Measurements from ENCODE around the gene AGBL1. TPM values are rescaled to one million over a fixed set of nuclear protein-coding genes. Genes with fewer than 3 reads are reported as not detected.

The AGBL1 gene
- total and polyA plus RNA-seq, 11 donors = under 0.01 to 0.08 (median 0.02) TPM; not detected in 8

- Histone ChIP-seq H3K27ac (no peak overlapping the region), H3K9me3 (no peaks in the 10 kb centered on the region), H3K36me3 (no peaks in the 10 kb centered on the region), H3K4me3 (no peak overlapping the region), H3K27me3 (peaks cover 0 to 6% (median 0%) of the 10 kb centered on the region in 9 donors), H3K4me1 (no peaks in the 10 kb centered on the region)
- intact Hi-C loops (cut with DNase I) = no loop called here
- DNase-seq (no peak), ATAC-seq (no peak)
- 64 to 69% (median 67%) methylated on average over 2 of the region's 2 CpGs for WGBS, 4 donors
- TF ChIP-seq POLR2A (IDR thresholded peaks at IDR 0.05) (no peak), CTCF (IDR thresholded peaks at IDR 0.05) (no peak)
Measured at GRCh38 chr15:86273309-86273708, 193.6 kb downstream of the AGBL1 start.

GRCh38 chr15:86275361-86275760 lies 195.7 kb downstream of the AGBL1 start:
- TF ChIP-seq POLR2A (IDR thresholded peaks at IDR 0.05) (no peak), CTCF (IDR thresholded peaks at IDR 0.05) (no peak)
- ATAC-seq = no peak
- H3K27me3 ChIP-seq = peaks cover 0 to 6% (median 0%) of the 10 kb centered on the region in 9 donors
- intact Hi-C loops (cut with DNase I) = no loop called here
- DNase-seq = no peak
- H3K4me3 ChIP-seq = no peak overlapping the region
- H3K36me3 ChIP-seq = no peaks in the 10 kb centered on the region
- H3K27ac ChIP-seq = no peak overlapping the region
- 85 to 94% (median 94%) methylated on average over 1 of the region's 1 CpG for WGBS, 4 donors
- H3K4me1 ChIP-seq = no peaks in the 10 kb centered on the region
- no peaks in the 10 kb centered on the region for H3K9me3 ChIP-seq

GRCh38 chr15:86278586-86278985 lies 198.9 kb downstream of the AGBL1 start:
- Histone ChIP-seq H3K9me3 (no peaks in the 10 kb centered on the region), H3K4me3 (no peak overlapping the region), H3K36me3 (no peaks in the 10 kb centered on the region), H3K27ac (no peak overlapping the region), H3K4me1 (no peaks in the 10 kb centered on the region), H3K27me3 (peaks cover 0 to 6% (median 0%) of the 10 kb centered on the region in 9 donors)
- DNase-seq (no peak), ATAC-seq (no peak)
- 68 to 78% (median 76%) methylated on average over 5 of the region's 5 CpGs for WGBS, 4 donors
- TF ChIP-seq CTCF (IDR thresholded peaks at IDR 0.05) (no peak), POLR2A (IDR thresholded peaks at IDR 0.05) (no peak)
- intact Hi-C loops (cut with DNase I) = no loop called here

DNA sequence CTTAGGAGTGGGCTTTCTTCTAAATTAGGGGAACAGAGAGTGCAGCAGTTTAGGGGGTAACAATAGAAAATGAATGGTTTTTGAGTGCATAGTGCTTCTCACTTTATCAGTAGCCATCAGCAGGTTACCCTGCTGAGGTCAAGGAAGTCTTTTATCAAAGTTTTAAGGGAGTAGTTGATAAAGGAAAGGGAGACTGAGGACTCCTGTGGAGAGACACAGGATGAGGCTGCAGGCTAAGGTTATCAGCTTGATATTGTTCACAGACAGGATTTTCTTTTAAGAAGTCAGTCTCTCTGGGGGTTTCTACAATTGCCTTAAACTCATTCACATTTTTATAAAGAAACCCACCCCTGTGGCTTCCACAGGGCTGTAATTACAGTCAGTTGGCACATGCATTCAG lies 205.0 kb downstream of the AGBL1 start:
- Histone ChIP-seq H3K27ac (no peak overlapping the region), H3K4me3 (no peak overlapping the region), H3K36me3 (no peaks in the 10 kb centered on the region), H3K4me1 (no peaks in the 10 kb centered on the region), H3K9me3 (peaks cover 0 to 5% (median 0%) of the 10 kb centered on the region in 12 donors), H3K27me3 (no peaks in the 10 kb centered on the region)
- TF ChIP-seq POLR2A (IDR thresholded peaks at IDR 0.05) (no peak), CTCF (IDR thresholded peaks at IDR 0.05) (no peak)
- intact Hi-C loops (cut with DNase I) = no loop called here
- ATAC-seq (no peak), DNase-seq (no peak)

Data from heart left ventricle (tissue), 16 donors.